GM18505 (cell line): ENCODE results near the gene ERC1.

ENCODE experiments used
- ATAC-seq: cut with Tn5 transposase; IDR thresholded peaks from one replicate; pipeline ENCODE4 v1.9.1; 2021; ENCODE audit not compliant: unreplicated experiment
- POLR2A ChIP-seq: IDR thresholded peaks from 4 replicates; pipeline ENCODE4 v1.6.1; 2011; ENCODE audit warnings: borderline replicate concordance; ENCODE audit not compliant: insufficient read depth, insufficient read length; ENCODE audit errors: extremely low read depth

Gene ERC1

DNA sequence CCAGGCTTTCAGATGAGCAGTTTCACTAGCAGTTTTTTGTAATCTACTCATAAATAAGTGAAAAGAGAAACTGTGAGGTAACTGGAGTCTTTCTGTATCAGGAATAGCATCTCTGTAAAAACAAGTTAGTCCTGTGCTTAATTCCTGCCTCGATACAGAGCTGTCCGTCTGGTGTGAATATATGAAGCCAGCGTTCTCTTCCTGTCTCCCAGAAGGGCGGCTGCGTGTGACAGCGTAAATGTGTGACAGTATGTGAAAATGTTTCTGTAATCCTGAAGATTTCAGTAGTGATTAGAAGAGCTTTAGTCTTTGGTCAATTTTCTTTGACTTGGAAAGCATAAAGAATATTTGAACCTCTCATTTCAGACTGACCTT, 453.1 kb downstream of the ERC1 start:
- no peak for TF ChIP-seq POLR2A
- no peak for ATAC-seq

DNA sequence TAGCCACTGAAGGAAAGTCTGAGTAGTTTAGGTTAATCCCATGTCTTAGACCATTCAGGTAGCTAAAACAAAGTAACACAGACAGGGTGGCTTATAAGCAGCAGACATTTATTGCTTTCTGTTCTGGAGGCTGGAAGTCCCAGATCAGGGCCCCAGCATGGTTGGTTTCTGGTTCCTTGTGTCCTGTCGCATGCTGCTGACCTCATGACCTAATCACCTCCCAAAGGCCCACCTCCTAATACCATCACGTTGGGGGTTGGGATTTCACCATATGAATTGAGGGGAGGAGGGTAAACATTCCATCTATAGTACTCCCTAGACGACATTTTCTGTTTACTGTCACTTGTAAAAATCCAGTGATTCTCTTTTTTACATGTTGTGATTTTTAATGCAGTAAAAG, 454.8 kb downstream of the ERC1 start:
- TF ChIP-seq POLR2A = no peak
- no peak for ATAC-seq

DNA sequence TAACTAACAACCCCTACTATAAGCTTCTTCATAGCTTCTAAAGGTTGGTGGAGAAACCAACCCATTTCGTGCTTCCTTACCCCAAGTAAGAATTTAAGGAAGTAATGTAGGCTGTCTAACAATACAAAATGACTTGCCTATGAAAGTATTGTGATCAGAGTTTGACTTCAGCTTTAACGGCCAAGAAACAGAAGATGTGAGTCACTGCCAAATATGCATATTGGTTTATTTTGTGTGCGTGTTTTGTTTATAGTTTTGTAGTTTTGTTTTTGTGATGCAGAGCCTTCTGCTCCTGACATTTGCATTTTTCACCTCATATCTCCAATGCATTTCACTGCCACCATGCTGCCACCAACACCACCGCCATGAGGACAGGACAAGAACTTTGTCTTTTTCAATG, 457.3 kb downstream of the ERC1 start:
- ATAC-seq = no peak
- TF ChIP-seq POLR2A = no peak

DNA sequence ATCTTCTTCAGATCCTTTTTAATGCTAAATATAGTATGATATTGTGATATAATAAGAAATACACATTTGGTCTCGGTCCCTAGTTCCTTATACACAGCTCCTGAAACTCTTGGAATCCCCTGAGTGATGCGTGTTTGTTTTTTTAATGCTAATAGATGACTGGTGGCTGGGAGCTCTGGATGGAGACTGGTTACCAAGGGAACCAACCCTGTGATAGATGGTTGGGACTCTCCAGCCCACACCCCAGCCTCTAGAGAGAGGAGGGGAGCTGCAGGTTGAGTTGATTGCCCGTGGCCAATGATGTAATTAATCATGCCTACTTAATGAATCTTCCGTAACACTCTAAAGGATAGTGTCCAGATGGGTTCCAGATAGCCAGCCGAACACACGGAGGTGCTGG, 462.8 kb downstream of the ERC1 start:
- no peak for TF ChIP-seq POLR2A

DNA sequence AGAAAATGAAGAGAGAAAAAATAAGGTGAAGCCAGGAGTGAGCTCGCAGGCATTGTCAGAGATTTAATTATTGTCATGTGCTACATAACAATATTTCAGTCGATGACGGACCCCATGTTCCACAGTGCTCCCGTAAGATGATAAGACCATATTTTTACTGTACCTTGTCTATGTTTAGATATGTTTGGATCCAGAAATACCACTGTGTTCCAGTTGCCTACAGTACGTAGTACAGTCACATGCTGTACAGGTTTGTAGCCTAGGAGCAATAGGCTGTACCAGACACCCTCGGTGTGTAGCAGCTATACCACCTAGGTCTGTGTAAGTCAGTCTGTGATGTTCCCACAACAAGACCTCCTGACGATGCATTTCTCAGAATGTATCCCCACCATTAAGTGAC, 465.9 kb downstream of the ERC1 start:
- TF ChIP-seq POLR2A = no peak
- no peak for ATAC-seq

More for the DNA sequence above, 462.8 kb downstream of the ERC1 start:
- no peak for ATAC-seq

DNA sequence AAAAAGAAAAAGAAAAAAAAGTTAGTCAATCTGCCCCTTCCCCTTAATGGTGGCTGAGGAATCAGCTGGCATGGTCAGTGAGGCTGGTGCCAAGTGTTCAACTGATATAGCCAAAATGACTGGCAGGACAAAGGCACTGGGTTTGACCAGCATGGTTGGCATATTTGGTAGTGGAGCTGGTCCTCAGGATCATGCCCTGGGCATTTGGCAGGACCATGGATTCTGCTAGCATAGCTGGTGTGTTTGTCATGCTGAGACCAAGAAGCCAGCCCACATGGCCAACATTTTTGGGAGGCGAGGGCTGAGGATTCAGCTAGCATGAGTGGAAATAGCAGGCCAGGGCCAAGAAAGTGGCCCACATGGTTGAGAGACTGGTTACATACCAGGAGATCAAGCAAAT, 466.9 kb downstream of the ERC1 start:
- ATAC-seq = no peak
- no peak for TF ChIP-seq POLR2A

DNA sequence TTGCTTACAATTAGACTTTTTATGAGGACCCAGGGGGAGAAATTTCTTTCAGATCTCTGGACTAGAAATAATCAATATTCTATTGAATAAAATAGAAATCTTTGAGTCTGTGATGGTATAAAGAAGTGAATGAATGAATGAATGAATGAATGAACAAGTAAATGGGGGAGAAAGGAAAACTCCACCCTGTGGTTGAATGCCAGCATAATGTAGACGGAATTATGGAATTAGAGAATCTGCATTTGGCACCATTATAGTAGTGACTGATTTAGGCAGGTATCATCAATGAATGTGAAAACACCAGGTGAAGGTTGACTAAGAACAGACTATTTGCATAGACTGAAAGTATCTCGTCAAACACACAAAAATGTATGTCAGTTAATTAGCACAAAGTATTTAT, 468.3 kb downstream of the ERC1 start:
- no peak for ATAC-seq
- no peak for TF ChIP-seq POLR2A

DNA sequence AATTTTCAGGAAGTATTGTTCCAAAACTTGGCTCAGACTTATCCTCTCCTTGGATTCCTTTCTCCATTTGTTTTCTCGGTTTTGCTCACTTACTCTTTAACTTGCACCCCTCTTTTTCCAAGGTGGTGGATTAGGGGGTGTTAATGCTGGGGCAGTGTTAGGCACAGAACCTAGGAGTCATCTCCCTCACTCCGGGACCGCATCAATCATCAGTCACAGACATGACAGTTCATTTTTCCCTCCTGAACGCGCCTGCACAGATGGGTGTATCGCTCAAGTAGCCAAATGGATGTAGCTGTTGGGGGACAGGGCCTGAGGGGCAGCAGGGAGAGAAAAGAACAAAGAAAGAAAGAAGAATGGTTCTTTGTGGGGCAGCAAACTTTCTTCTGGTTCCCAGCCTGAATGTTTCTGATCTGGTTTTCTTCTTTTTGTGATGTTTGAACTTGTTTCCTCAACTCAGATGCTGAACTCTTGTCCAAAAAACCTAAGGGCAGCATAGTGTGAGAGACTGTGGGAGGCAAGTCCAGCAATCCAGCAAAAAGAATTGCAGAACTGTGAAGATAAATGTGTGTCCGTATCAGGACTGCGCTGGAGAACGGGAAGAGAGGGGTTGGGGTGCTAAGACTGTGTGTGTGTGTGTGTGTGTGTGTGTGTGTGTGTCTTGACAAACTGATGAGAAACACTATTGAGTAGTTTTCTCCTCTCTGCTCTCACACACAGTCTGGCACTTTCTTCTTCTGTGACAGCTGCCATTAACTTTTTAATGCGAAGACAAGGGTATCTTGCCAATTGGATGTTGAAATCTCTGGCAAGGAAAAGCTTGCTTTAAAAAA, 472.3 kb downstream of the ERC1 start:
- ATAC-seq = no peak
- no peak for TF ChIP-seq POLR2A

DNA sequence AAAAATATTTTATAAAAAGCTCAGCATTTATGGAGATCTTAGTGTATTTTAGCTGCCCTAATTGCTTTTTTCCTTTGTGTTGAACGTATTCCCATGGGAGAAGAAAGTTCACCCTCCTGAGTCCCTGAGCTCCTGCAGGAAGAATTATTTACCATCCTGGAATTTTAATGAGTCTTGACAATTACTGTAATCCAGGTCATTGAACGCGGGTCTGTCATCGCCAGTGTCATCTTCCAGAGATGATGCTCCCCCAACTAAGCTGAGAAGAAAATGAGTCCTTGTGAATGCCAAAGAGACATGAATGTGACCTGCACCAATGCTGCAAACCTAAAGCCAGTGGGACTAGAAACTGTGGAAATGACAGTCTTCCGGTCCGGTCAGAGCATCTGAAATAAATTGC, 473.9 kb downstream of the ERC1 start:
- TF ChIP-seq POLR2A = no peak
- no peak for ATAC-seq

DNA sequence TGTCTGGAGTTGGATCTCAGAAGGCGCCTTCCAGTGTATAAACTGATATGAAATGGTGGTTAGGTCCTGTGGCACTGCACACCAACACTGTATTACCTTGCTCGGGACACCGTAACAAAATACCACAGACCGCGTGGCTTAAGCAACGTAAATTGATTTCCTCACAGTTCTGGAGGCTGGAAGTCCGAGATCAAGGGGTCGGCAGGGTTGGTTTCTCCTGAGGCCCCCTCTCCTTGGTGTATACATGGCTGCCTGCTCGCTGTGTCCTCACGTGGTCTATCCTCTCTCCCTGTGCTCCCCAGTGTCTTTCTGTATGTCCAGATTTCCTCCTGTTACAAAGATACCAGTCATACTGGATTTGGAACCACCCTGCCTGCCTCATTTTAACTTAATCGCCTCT, 475.0 kb downstream of the ERC1 start:
- ATAC-seq = no peak
- no peak for TF ChIP-seq POLR2A

DNA sequence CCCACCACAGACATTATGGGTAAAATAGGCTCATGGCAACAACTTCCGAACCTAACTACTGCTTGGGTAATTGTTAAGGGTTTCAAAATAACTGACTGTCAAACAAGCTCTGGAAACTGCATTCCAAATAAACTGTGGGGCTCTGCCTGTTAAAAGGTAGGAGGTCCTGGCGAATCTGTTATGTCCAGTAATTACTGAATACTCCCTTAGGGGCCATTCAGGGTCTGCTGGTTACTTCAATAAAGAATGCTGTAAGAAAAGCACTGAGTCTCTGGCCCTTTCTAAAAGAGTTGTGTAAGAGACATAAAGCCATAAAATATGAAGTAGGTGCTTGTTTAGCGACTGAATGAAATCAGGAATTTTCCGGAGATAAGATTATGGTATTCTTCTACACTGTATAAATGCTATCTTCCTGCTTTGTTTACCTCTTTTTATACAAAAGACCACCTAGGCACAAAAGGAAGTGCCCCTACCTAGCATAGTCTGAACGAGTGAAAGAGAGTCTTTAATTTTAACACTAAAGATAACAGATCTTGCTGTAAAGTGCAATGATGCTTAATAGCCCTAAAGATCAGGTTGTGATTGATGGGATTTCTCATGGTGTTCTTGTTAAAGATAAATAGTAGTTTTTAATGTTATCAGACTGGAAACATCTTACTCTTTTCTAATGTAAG, 475.6 kb downstream of the ERC1 start:
- no peak for TF ChIP-seq POLR2A
- no peak for ATAC-seq

DNA sequence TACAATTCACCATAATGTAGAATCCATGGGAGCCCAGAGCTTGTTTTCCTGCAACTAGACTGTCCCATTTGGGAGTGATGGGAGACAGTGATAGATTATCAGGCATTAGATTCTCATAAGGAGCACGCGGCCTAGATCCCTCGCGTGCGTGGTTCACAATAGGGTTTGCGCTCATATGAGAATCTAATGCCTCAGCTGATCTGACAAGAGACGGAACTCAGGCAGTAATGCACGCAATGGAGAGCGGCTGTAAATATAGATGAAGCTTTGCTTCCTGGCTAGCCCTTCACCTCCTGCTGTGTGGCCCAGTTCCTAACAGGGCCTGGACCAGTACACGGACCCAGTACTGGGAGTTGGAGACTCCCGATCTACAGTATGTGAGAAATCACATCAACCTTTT, 476.7 kb downstream of the ERC1 start:
- no peak for TF ChIP-seq POLR2A
- ATAC-seq = no peak

DNA sequence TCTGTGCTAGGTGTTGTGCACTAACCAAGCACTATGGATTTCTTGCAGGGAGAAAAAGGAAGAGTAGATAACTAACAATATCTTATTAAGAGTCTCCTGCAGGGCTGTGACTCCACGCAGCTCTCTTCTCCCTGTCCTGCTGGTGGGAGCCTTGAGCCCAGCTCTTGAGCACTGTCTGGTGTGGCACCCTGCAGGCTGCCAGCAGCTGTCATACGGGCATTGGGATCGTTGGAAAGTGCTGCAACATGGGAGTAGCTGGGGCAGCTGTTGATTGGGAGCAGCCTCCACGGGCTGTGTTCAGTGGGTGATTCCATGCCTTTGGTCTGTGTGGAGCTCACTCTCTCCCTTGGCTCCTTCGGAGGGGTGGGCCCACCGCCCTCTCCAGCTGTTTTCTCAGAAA, 478.0 kb downstream of the ERC1 start:
- TF ChIP-seq POLR2A = no peak
- ATAC-seq = no peak

DNA sequence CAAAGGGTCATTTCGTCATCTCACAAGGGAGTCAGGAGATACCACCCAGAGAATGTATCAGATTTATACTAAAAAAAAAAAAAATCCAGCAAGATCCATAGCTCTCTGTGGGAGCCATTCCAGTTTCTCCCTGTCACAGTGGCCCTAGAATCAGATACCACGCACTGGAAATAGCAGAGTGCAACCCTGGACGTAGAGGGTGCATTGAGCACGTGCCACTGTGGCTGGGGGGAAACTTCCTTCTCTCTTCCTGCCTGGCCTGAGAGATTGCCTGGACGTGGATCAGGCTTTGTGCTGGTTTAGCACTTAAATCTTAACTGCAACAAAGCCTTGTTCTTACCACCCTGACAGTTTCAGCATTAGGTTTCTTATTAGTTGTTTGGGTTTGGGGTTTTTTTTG, 479.0 kb downstream of the ERC1 start:
- TF ChIP-seq POLR2A = no peak
- ATAC-seq = no peak
